Stimulated activated CD4-positive, alpha-beta T cell treated with anti-CD3 and anti-CD28 coated beads, Interleukin-2, amount 100 ng/mL, for 4 hours (primary cell): ENCODE data around the gene SLA2.
"Not testable (repeated sequence)": the region's sequence is repeated elsewhere in the genome, so short reads cannot be mapped to it uniquely, and the experiment has no call there.

Source experiments
- DNase-seq: peaks from one replicate; pipeline ENCODE4 v3.0.0-alpha.2; 2020; ENCODE audit warnings: low read depth

The SLA2 gene, protein sequence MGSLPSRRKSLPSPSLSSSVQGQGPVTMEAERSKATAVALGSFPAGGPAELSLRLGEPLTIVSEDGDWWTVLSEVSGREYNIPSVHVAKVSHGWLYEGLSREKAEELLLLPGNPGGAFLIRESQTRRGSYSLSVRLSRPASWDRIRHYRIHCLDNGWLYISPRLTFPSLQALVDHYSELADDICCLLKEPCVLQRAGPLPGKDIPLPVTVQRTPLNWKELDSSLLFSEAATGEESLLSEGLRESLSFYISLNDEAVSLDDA

GRCh38 chr20:36645998-36646397, at the start of gene SLA2:
SLA2 (minus strand) TSS chr20:36646196; CDS start chr20:36641335, 4,861 bp downstream.
- DNase-seq, result peak; percentile 53

DNA sequence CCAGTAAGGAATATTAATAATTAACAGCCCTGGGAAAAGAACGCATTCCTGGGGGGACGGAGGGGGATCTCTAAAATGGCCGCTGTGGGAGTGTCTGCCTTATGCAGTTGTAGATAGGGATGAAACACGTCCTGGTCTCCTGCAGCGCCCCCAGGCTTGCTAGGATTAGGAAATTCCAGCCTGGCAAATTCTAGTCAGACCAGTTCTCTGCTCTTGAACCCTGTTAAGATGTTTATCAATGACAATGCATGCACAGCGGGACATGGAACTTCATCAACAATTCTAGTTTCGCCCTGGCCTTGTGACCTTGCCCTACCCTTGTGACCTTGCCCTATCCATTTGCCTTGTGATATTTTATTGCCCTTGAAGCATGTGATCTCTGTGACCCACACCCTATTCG, 49.5 kb upstream of the SLA2 start:
- not testable (repeated sequence) for DNase-seq

DNA sequence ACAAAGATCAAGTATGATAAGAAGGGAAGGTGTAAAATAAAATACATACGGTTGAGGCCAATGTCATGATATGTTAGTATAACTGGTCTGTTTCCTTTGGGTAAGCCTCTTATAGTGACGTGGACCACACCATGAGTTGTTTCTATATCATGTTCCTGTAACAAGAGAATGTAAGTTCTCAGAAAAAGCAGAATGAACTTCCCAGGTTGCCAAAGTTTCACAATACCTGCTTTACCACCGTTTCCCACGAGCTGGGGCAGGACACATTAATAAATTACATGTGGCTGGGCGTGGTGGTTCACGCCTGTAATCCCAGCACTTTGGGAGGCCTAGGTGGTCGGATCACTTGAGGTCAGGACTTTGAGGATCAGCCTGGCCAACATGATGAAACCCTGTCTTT, 42.6 kb upstream of the SLA2 start:
- no peak for DNase-seq

DNA sequence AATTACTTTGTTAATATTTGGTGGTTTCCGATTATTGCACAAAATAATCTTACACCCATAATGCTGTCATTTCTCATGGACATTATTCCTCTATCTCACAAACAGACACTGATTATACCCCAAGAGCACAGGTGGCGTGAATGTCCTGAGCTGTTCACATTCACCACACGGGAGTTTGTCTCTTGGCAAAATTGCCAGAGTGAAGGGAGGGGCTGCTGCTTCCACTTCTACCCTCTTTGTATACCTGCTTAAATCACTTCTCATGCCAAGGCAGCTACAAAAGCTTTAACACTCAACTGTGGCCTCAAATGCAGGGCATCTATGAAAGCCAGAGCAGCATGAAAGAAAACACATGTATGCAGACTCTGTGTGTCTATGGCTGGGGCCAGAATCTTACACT, 41.9 kb upstream of the SLA2 start:
- no peak for DNase-seq

DNA sequence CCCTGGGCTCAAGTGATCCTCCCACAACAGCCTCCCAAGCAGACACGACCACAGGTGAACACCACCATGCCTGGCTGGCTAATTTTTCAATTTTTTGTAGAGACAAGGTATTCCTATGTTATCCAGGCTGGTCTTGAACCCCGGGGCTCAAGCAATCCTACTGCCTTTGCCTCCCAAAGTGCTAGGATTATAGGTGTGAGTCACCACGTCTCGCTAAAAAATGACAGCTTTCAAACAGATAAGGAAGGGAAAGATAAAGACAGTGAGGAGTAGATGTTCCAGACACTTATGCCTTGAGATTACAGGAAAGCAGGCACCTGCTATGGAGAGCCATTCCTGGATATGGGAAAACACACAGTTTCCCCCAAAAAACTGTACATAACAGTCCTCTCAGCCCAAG, 40.9 kb upstream of the SLA2 start:
- DNase-seq, result no peak

GRCh38 chr20:36686504-36686903, 40.5 kb upstream of the SLA2 start:
- DNase-seq, result no peak

DNA sequence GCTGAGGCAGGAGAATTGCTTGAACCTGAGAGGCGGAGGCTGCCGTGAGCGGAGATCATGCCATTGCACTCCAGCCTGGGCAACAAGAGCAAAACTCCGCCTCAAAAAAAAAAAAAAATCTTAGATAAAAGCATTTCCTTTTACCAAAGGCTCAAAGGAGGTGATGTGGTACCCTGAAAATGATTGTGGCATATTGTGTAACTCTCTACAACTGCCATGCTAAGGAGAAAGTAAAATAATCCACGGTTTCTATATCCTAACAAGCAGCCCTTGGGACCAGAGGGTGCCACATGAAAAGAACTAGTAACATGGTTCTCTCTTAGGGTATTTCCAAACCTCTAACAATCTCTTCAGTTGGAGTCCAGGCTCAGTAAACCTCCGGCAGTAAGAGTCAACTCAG, 38.8 kb upstream of the SLA2 start:
- no peak for DNase-seq

GRCh38 chr20:36682311-36682710, 36.3 kb upstream of the SLA2 start:
- DNase-seq, result no peak

GRCh38 chr20:36677422-36677771, 31.4 kb upstream of the SLA2 start:
- no peak for DNase-seq

DNA sequence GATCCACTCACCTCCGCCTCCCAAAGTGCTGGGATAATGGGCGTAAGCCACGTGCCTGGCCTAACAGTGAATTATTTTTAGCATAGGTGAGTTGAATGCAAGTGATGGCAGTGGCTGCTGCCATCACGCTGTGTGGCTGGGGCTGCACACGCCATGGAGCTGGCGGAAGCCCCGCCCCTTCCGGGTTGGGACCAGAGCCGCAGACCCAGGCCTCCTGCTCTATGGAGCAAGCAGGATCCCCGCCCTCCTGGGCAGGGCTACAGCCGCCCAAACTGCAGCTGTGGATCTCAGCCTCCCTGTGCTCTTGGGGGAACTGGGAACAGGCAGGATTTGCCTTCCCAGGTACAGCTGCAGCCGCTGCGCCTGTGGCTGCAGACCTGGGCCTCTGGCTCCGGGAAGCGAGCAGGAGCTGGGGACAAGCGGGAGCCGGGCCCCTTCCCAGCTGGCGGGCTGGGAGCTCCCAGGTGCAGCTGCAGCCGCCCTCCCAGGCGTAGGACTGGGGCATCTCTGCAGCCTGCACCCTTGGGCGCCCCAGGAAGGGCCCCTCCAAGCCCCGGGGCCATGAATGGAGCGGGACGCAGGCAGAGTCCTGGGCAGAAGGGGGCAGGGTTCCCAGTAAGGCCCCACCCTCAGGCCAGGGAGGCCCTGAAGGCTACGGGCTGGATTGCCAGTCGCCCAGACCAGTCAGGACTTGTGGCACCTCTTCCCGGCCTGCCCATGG, 30.9 kb upstream of the SLA2 start:
- no peak for DNase-seq

DNA sequence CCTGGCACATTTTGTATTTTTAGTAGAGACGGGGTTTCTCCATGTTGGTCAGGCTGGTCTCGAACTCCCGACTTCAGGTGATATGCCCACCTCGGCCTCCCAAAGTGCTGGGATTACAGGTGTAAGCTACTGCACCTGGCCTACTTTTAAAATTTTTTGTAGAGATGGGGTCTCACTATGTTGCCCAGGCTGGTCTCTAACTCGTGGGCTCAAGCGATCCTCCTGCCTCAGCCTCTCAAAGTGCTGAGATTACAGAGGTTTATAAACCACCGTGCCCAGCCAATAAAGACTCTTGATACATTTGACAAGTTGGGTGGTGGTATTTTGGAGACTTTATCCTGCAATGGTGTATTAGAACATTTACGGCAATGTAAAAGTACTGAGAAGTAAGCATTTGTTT, 29.5 kb upstream of the SLA2 start:
- not testable (repeated sequence) for DNase-seq

GRCh38 chr20:36672991-36673390, 27.0 kb upstream of the SLA2 start:
- no peak for DNase-seq

DNA sequence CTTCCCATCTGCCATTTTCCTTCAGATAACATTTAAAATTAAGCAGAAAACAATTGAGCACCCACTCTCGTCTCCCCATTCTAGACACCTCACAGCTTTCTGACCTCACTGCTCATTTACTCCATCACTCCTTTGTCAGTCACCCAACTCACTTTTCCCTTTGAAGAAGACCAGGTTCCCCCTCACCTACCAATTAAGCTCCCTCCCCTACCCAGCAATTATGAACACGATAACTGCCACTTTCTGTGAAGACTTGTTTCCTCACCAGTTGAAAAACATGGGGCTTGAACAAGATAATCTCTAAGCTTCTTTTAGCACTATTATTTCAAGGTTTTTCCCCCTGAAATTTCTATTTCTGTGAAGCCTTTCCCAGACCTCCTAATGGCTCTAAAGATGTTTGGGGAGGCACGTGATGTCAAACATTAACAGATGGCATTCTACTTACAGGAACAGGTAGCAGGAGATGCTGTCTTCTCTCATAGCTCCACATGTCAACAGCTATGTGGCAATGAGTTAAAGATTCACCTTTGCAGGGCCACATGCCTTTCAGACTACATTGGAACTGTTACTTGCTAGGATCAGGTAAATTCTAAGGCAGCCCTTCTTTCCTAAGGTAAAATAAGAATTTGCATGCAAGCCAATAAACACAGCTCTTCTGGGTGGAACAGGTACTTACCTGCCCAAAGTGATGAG, 24.8 kb upstream of the SLA2 start:
- no peak for DNase-seq

GRCh38 chr20:36666181-36666740, 20.3 kb upstream of the SLA2 start:
- DNase-seq, result no peak

- no peak for DNase-seq
These were observed 17.0 kb upstream of the SLA2 start for GRCh38 chr20:36663031-36663430.

DNA sequence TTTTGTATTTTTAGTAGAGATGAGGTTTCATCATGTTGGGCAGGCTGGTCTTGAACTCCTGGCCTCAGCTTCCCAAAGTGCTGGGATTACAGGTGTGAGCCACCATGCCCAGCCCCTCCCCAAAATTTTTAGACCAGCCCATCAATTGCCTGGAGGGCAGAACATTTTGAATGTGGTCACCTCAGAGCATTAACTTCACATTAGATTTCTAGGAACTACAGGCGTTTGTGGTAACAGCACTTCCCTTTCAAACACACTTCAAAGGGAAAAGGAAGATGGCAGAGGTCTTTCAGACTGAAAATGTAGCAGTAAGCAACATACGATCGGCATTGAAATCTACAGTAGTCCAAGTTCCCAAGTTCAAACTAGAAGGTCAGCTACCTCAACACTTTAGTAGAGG, 12.3 kb upstream of the SLA2 start:
- no peak for DNase-seq

GRCh38 chr20:36656733-36657132, 10.7 kb upstream of the SLA2 start:
- DNase-seq, result no peak

DNA sequence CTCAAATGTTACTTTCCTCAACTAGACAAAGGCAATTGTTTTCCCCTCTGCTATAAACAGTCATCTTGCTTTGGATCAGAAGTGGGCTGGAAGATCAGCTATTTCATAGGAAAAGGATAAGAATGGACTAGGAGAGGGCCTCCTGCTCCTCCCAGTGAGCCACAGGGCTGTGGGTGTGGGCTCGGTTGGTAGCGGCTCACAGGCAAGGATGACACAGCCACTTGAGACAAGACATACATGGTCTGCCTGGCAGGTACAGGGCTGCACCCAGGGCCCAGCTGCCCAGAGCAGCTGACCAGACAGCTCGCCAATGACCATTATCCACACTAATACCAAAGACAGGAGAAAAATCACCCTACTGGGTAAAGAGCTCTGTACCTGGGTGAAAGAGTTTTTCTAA, 9.0 kb upstream of the SLA2 start:
- DNase-seq, result no peak

DNA sequence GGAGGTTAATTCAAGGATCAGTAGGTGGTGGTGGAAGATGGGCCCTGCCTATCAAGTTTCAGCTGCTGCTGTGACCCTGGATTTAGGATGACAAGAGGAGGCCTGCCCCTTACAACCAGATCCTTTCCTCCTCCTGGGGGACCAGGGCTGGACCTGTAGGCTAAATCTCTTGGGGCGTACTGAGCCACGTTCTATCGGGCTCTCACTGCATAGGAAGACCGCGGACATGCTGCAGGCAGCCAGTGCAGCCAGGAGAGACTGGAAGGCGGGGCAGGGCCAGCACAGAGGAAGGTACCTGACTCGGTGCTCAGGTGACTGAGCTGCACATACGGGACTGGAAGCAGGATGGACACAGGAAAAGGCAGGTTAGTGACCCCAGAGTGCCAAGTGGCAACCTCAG, 8.5 kb upstream of the SLA2 start:
- no peak for DNase-seq

GRCh38 chr20:36653456-36653855, 7.5 kb upstream of the SLA2 start:
- DNase-seq, result no peak

- DNase-seq, result no peak
These were observed 1.5 kb upstream of the SLA2 start for GRCh38 chr20:36647196-36648121.

GRCh38 chr20:36646678-36647077, 682 bp upstream of the SLA2 start:
- DNase-seq, result no peak
